HG03095 (cell line): ENCODE measurements around the gene ASB11.
"Not testable (repeated sequence)": the region's sequence is repeated elsewhere in the genome, so short reads cannot be mapped to it uniquely, and the experiment has no call there.

ENCODE experiments used
- ATAC-seq: cut with Tn5 transposase; IDR thresholded peaks from one replicate; pipeline ENCODE4 v1.9.1; 2021; ENCODE audit warnings: moderate library complexity; ENCODE audit not compliant: unreplicated experiment

The ASB11 gene

GRCh38 chrX:15310117-15310516 lies 5.3 kb downstream of the ASB11 start:
- ATAC-seq = no peak

DNA sequence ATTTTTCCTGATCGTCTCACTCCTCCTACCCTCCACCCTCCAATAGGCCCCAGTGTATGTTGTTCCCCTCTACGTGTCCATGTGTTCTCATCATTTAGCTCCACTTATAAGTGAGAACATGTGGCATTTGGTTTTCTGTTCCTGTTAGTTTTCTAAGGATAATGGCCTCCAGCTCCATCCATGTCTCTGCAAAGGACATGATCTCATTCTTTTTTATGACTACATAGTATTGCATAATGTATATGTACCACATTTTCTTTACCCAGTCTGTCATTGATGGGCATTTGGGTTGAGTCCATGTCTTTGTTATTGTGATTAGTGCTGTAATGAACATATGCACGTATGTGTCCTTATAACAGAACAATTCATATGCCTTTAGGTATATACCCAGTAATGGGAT lies 9.5 kb downstream of the ASB11 start:
- ATAC-seq = not testable (repeated sequence)

DNA sequence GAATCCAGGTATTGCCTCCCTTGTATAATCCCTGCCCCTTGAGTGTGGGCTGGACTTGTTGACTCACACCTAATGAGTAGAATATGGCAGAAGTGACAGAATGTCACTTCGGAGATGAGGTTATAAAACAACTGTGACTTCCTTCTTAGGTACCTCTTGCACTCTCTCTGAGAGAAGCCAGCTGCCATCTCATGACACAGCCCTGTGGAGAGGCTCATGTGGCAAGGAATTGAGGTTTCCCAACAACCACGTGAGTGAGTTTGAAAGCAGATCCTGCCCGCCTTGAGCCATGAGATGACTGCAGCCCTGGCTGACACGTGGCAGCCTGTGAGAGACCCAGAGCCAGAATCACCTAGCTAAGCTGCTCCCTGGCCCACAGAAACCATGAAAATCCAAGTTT lies 13.5 kb downstream of the ASB11 start:
- no peak for ATAC-seq

DNA sequence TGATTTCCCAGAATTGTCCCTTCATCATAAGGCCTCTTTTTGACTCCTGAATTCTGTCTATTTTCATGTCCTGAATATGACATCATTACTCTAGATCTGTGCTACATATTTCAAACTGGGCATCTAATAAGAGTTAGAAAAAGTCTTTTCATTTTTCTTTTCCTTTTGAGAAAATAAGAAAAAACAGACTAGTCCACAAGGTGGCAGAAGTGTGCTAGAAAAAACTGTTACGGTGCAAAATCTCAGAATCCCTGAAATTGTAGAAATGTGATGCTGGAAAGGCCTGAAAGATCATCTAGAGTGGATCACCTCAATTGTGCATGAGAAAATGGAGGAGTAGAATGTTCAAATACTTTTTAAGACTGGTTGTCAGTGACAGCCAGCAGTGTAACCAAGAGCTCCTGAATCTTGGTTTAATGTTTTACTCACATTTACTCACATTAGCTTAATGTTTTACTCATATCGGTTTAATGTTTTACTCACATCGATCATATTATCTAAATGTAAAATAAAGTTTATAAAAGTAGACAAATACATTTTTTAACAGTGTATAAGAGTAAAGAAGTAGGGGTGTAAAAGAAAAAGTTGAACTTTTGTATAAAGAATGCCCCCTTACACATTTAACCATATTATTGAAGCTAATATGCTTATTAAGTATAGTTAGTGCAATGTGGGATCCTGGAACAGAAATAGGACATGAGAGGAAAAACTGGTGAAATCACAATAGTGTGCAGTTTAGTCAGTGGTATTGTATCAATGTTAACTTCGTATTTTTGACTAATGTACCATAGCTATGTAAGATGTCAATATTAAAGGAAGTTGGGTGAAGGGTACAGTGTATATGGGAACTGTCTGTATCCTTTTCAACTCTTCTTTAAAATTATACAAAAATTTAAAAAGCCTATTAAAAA lies 15.2 kb downstream of the ASB11 start:
- no peak for ATAC-seq

DNA sequence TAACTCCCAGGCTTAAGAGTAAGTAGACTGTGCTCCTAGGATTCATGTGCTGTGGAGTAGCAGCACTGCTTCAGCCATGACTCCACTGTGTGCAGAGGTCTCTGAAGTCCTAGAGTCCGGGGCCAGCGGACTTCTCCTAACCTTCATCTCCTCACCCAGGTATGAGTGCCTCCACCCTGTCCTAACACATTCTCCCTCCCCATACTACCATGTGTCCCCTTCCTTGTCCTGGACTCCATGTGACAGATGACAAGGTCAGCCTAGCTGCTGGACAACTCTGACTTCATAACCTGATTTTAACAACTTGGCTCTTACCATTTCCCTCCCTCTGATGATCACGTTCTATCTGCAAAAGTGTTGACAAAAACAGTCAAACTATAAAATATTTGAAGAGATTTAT lies 16.7 kb downstream of the ASB11 start:
- no peak for ATAC-seq

DNA sequence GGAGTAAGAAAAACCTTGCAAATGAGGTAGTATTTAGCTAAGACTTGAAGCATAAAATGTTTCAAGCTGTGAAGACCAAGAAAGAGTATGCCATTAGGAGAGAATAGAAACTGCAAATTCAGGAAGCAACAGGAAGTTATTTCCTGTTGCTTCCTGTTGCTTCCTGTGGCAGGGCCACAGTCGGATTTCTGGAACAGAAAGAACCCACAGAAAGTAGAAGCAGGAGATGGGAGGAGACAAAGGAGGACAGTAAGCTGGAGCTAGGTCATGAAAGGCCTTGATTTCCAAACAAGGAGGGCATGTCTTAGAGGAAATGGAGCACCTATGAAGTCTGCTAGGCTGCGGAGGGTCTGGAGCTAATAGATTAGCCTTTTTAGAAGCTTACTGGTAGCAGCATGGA lies 17.2 kb downstream of the ASB11 start:
- ATAC-seq = no peak

DNA sequence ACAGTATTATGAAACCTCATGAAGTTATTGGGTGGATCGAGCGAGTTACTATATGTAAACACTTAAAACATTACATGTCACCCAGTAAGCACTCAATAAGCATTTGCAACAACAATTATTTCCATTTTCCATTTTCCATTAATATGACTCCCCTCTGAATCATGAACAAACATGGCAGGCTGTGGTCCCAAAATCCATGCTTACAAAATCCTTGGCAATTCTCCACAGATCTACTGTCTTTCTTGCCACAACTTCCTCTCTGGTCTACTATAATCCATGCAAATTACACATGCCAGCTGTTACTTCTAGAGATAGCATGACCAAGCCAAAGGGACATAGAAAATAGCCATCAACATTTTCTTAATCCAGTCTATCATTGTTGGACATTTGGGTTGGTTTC lies 22.0 kb downstream of the ASB11 start:
- ATAC-seq = no peak

GRCh38 chrX:15292861-15293260 lies 22.6 kb downstream of the ASB11 start:
- ATAC-seq = no peak

DNA sequence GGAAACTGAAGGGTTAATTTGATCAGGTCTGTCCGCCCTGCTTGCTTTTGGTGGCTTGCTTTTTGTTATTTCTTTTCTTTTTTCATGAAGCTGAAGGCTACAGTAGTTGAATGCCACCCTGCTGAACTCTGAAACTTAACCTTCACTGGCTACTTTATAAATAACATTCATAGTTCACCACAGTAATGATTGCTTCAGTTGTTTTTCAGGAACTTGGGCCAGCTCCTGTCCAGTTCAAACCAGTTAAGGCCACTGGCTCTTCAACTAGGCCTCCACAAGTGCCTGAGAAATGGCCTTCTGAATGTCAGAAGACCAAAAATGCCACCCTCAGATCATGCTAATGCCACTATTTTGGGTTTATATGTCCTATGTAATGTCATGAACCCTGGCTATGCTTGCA lies 37.8 kb downstream of the ASB11 start:
- no peak for ATAC-seq

DNA sequence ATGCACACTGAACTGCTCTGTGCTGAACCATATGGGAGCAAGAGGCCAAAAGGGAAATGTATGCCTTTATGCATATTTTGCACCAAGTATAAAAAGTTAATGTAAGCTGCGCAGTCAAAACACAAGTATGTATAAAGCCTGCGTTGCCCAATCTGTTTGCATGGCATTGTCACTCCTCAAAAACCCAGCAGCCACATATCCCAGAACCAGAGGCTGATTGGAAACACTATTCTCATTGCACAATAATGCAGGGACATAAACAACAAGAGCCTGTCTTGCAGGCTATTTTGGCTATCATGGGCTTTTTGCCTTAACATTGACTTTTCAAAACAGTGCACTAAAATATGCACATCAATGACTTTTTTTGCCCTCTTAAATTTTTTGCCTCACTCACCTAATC lies 40.5 kb downstream of the ASB11 start:
- ATAC-seq = no peak

GRCh38 chrX:15273275-15273674 lies 42.2 kb downstream of the ASB11 start:
- ATAC-seq = not testable (repeated sequence)

GRCh38 chrX:15271757-15272156 lies 43.7 kb downstream of the ASB11 start:
- ATAC-seq = no peak

DNA sequence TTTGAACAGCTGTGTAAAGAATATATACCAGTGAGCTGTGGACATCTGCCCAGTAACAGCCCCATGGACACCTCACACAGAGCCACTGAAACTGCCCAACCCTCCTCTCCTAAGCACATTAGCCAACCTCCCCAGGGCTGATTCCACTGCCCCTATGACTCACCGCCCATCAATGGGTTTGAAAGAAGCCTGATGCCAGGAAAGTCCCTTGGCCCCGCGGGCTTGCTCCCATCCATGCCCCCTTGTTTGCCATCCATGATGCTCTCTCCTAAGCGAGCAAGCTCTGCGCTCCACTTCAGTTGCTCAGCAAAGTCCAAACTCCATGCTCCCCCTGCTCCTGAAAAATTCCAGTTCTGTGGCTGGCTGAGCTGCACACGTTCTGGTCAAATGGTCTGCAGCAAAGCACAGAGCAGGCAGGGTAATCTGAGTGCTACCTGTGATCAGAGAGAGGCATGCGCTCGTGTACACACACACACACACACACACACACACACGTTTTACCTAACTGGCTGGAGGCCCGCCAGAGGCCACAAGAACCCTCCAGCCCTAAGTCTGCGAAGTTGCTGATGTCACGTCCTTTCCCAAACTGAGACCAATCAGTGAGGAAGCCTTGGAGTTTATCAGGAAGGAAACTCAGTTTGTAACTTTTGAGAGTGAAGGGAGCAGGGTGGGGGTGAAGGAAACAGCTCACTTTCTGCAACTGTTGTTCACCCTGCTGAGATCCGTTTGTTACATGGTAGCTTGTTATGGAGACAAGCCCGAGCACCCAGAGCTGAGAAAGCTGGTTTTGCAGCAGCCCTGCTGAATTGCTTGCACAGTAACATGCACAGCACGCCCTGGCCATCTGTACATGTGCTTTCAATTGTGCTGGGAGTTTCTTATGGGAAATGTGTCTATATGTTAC lies 45.6 kb downstream of the ASB11 start, which contains the start of gene ASB9:
Gene ASB9, minus strand, starts transcription at position 466 of the 904 bp plus-strand sequence. Its CDS starts 209 bp downstream, at position 257.
- no peak for ATAC-seq

DNA sequence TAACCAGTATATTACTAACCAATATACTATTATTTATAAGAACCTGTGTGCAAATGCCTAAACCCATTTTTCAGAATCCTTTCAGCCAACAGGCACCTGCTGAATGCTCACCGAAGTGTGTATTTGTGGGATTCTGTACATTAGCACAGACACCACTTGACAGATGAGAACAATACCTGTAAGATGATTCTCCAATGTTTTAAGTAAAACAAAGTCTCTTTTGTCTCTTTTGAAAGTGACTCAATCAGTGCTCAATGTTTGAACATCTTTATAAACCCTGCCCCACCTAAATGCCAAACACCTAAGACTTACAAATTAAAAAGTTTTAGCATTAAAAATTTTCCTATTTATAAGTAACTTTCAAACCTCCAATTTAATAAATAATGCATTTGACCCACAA lies 46.3 kb downstream of the ASB11 start:
- no peak for ATAC-seq

- ATAC-seq = no peak
Observed at GRCh38 chrX:15254852-15255251, 60.6 kb downstream of the ASB11 start.

DNA sequence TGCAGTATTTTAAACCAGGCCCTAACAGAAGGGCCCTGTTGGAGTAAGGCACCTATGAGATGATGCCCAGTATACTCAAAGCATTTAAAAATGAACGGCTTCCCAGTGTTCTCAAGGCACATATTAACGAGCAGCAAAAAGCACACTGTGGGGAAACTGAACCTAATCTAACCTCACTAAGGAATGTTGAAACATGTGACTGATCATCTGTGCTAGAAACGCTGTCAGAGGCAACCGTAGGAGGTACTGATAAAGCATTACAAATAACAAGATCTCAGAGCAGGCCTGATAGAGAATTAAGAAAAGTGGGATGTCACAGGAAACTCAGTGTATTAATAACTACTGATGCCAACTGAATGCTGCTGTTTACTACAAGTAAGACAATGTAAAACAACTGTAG lies 69.5 kb downstream of the ASB11 start:
- ATAC-seq = no peak

DNA sequence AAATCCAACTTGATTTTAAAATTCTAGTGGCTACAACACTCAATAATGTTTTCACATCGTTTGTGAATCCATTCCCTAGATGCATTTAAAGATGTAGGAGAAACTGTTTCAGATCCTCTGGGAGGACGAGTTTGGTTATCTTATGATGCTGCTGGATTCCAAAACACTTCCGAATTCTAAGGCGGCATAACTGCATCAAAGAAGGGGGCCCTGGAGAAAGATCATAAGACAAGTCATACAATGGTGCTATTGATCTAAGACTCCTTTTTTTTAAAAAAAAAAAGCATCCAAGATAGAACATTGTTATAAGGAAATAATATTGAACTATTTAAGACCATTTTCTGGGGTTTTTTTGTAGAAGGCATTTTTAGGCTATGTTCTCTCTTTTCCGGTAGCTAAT lies 71.0 kb downstream of the ASB11 start:
- no peak for ATAC-seq

GRCh38 chrX:15242899-15243555 lies 72.4 kb downstream of the ASB11 start:
- ATAC-seq = no peak

- ATAC-seq = no peak
Observed at GRCh38 chrX:15241301-15241700, 74.1 kb downstream of the ASB11 start.

DNA sequence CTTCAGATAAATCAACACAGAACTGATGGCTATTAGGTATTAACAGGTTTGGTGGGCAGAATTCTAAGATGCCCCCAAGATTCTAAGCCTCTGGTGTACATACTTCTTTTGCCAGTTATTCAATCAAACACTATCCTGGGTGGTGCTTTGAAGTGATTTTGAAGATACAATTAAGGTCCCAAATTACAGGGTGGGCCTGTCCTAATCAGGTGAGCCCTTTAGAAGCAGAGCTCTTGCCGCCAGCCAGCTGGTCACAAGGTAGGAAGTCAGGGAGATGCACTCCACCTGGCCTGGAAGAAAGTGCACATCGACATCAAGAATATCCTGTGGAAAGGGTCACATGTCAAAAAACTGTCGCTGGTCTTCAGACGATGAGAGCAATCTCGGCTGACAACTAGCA lies 75.0 kb downstream of the ASB11 start:
- ATAC-seq = no peak

DNA sequence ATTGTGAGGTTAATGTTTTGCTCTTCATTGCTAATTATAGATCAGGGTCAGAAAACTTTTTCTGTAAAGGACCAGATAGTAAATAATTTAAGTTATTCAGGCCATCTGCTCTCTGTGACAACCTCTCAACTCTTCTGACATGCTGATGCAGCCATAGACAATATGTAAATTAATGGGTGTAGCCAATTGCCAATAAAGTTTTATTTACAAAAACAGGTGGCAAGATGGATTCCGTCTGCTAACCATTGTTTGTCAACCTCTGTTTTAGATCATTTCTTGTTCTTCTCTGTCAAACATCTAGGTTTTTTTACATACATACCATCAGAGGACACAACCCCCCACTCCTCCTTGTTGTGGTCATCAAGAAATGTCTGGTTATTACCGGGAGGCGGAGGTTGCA lies 79.3 kb downstream of the ASB11 start:
- no peak for ATAC-seq
